Mucosa of rectum (tissue), 2 donors: ENCODE measurements around the gene GREM1.
A peak's percentile ranks its signal among the peaks of the same experiment; 100 is the strongest.

Experiments used
- H3K27ac ChIP-seq, 2 donors: one replicate each; pipeline ENCODE4 v1.7.0; 2013; ENCODE audit warnings: inconsistent platforms in 2 of 2, low read depth in 2 of 2, low read length in 2 of 2
- H3K27me3 ChIP-seq, 2 donors: one replicate each; pipeline ENCODE4 v1.7.0; 2013; ENCODE audit warnings: low read length in 2 of 2; ENCODE audit not compliant: control insufficient read depth in 2 of 2, insufficient read depth in 2 of 2
- H3K36me3 ChIP-seq, 2 donors: one replicate each; pipeline ENCODE4 v1.7.0; 2013; ENCODE audit warnings: low read length in 2 of 2; ENCODE audit not compliant: control insufficient read depth in 2 of 2, insufficient read depth in 2 of 2
- H3K4me1 ChIP-seq, 2 donors: one replicate each; pipeline ENCODE4 v1.7.0; 2013; ENCODE audit warnings: low read length in 2 of 2, mild to moderate bottlenecking in 1 of 2; ENCODE audit not compliant: control insufficient read depth in 2 of 2, insufficient read depth in 2 of 2
- H3K4me3 ChIP-seq, 2 donors: one replicate each; pipeline ENCODE4 v1.7.0; 2013; ENCODE audit warnings: low read length in 2 of 2
- H3K9ac ChIP-seq, 2 donors: one replicate each; pipeline ENCODE4 v1.7.0; 2013; ENCODE audit warnings: low read length in 2 of 2, low read depth in 1 of 2, mild to moderate bottlenecking in 1 of 2
- H3K9me3 ChIP-seq, 2 donors: one replicate each; pipeline ENCODE4 v1.7.0; 2013; ENCODE audit warnings: low read length in 2 of 2; ENCODE audit not compliant: control insufficient read depth in 2 of 2
- donor health status: healthy.
- donor health status: Normal muscosa, but diverticular disease.

The GREM1 gene

GRCh38 chr15:32717426-32718226, at the start of gene GREM1:
TSS of gene GREM1 (plus strand) at chr15:32718004. CDS start at chr15:32730691, 12,687 bp downstream.
- H3K9me3 ChIP-seq: no peaks in the 10 kb centered on the region
- H3K36me3 ChIP-seq: no peaks in the 10 kb centered on the region
- H3K4me1 ChIP-seq: peaks cover 0 to 20% of the 10 kb centered on the region in 2 donors
- H3K27me3 ChIP-seq: peaks cover 41 to 44% of the 10 kb centered on the region in 2 donors
- peak within 1 kb of the TSS in 1 of 2 donors; percentile 14 for H3K9ac ChIP-seq
- peak within 1 kb of the TSS; percentile 59 to 61 for H3K4me3 ChIP-seq
- peak within 1 kb of the TSS; percentile 39 to 40 for H3K27ac ChIP-seq

- Histone ChIP-seq H3K4me3 (no peak overlapping the region), H3K9ac (no peak overlapping the region), H3K36me3 (no peaks in the 10 kb centered on the region), H3K27me3 (no peaks in the 10 kb centered on the region), H3K4me1 (no peaks in the 10 kb centered on the region), H3K27ac (no peak overlapping the region), H3K9me3 (no peaks in the 10 kb centered on the region)
Observed at GRCh38 chr15:32668942-32669341, 48.9 kb upstream of the GREM1 start.

GRCh38 chr15:32669896-32670611, 47.8 kb upstream of the GREM1 start:
- Histone ChIP-seq H3K4me3 (no peak overlapping the region), H3K9me3 (no peaks in the 10 kb centered on the region), H3K36me3 (no peaks in the 10 kb centered on the region), H3K4me1 (no peaks in the 10 kb centered on the region), H3K27me3 (no peaks in the 10 kb centered on the region), H3K27ac (no peak overlapping the region), H3K9ac (no peak overlapping the region)

- Histone ChIP-seq H3K9ac (no peak overlapping the region), H3K27me3 (no peaks in the 10 kb centered on the region), H3K9me3 (no peaks in the 10 kb centered on the region), H3K27ac (no peak overlapping the region), H3K36me3 (no peaks in the 10 kb centered on the region), H3K4me1 (peaks cover 0 to under 1% of the 10 kb centered on the region in 2 donors), H3K4me3 (no peak overlapping the region)
Observed at GRCh38 chr15:32670623-32671022, 47.2 kb upstream of the GREM1 start.

GRCh38 chr15:32671339-32672325, 46.2 kb upstream of the GREM1 start:
- no peak overlapping the region for H3K4me3 ChIP-seq
- no peak overlapping the region for H3K27ac ChIP-seq
- H3K4me1 ChIP-seq: peaks cover 0 to 3% of the 10 kb centered on the region in 2 donors

GRCh38 chr15:32674681-32675080, 43.1 kb upstream of the GREM1 start:
- H3K4me3 ChIP-seq: no peak overlapping the region
- no peaks in the 10 kb centered on the region for H3K27me3 ChIP-seq
- H3K9me3 ChIP-seq: no peaks in the 10 kb centered on the region
- H3K36me3 ChIP-seq: no peaks in the 10 kb centered on the region
- no peak overlapping the region for H3K9ac ChIP-seq
- H3K27ac ChIP-seq: no peak overlapping the region
- peaks cover 0 to 7% of the 10 kb centered on the region in 2 donors for H3K4me1 ChIP-seq

More at GRCh38 chr15:32671339-32672325, 46.2 kb upstream of the GREM1 start:
- Histone ChIP-seq H3K27me3 (no peaks in the 10 kb centered on the region), H3K36me3 (no peaks in the 10 kb centered on the region), H3K9ac (no peak overlapping the region), H3K9me3 (no peaks in the 10 kb centered on the region)

GRCh38 chr15:32675466-32675865, 42.3 kb upstream of the GREM1 start:
- no peak overlapping the region for H3K27ac ChIP-seq
- H3K36me3 ChIP-seq: no peaks in the 10 kb centered on the region
- no peak overlapping the region for H3K4me3 ChIP-seq
- H3K4me1 ChIP-seq: peaks cover 0 to 7% of the 10 kb centered on the region in 2 donors
- H3K27me3 ChIP-seq: no peaks in the 10 kb centered on the region
- no peak overlapping the region for H3K9ac ChIP-seq
- no peaks in the 10 kb centered on the region for H3K9me3 ChIP-seq

- H3K9ac ChIP-seq: no peak overlapping the region
Observed at GRCh38 chr15:32676169-32676568, 41.6 kb upstream of the GREM1 start.

GRCh38 chr15:32677238-32677750, 40.5 kb upstream of the GREM1 start:
- Histone ChIP-seq H3K9ac (no peak overlapping the region), H3K27ac (no peak overlapping the region), H3K4me1 (peaks cover 0 to 7% of the 10 kb centered on the region in 2 donors), H3K27me3 (no peaks in the 10 kb centered on the region), H3K4me3 (no peak overlapping the region), H3K9me3 (no peaks in the 10 kb centered on the region), H3K36me3 (no peaks in the 10 kb centered on the region)

More at GRCh38 chr15:32676169-32676568, 41.6 kb upstream of the GREM1 start:
- no peak overlapping the region for H3K4me3 ChIP-seq
- H3K36me3 ChIP-seq: no peaks in the 10 kb centered on the region
- no peaks in the 10 kb centered on the region for H3K27me3 ChIP-seq
- no peaks in the 10 kb centered on the region for H3K9me3 ChIP-seq
- H3K4me1 ChIP-seq: peaks cover 0 to 7% of the 10 kb centered on the region in 2 donors
- no peak overlapping the region for H3K27ac ChIP-seq
